ENCODE measurements around the gene PARVB.

The PARVB gene

GRCh38 chr22:44086271-44087088 is 62.4 kb downstream of the PARVB start:
- no peak overlapping the region for H3K4me3 ChIP-seq (ENCODE audit: low read depth in 1 of 2, low read length in 1 of 2)
- H3K9me3 ChIP-seq: no peaks in the 10 kb centered on the region
- H3K36me3 ChIP-seq: no peaks in the 10 kb centered on the region
- no peaks in the 10 kb centered on the region for H3K27me3 ChIP-seq
- H3K27ac ChIP-seq: no peak overlapping the region
- TF ChIP-seq, protein P1, sequence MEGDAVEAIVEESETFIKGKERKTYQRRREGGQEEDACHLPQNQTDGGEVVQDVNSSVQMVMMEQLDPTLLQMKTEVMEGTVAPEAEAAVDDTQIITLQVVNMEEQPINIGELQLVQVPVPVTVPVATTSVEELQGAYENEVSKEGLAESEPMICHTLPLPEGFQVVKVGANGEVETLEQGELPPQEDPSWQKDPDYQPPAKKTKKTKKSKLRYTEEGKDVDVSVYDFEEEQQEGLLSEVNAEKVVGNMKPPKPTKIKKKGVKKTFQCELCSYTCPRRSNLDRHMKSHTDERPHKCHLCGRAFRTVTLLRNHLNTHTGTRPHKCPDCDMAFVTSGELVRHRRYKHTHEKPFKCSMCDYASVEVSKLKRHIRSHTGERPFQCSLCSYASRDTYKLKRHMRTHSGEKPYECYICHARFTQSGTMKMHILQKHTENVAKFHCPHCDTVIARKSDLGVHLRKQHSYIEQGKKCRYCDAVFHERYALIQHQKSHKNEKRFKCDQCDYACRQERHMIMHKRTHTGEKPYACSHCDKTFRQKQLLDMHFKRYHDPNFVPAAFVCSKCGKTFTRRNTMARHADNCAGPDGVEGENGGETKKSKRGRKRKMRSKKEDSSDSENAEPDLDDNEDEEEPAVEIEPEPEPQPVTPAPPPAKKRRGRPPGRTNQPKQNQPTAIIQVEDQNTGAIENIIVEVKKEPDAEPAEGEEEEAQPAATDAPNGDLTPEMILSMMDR (IDR thresholded peaks at IDR 0.05): no peak
- peaks cover 10 to 13% of the 10 kb centered on the region in 2 experiments for H3K4me1 ChIP-seq (ENCODE audit: control insufficient read depth in 1 of 2, insufficient read depth in 1 of 2, low read depth in 1 of 2, low read length in 1 of 2)

- Histone ChIP-seq H3K27ac (no peak overlapping the region), H3K36me3 (no peaks in the 10 kb centered on the region), H3K27me3 (no peaks in the 10 kb centered on the region), H3K4me1 (ENCODE audit: control insufficient read depth in 1 of 2, insufficient read depth in 1 of 2, low read depth in 1 of 2, low read length in 1 of 2) (peaks cover 10 to 13% of the 10 kb centered on the region in 2 experiments), H3K9me3 (no peaks in the 10 kb centered on the region), H3K4me3 (ENCODE audit: low read depth in 1 of 2, low read length in 1 of 2) (no peak overlapping the region)
- TF ChIP-seq, protein P1 (IDR thresholded peaks at IDR 0.05): no peak
These were observed 63.0 kb downstream of the PARVB start for GRCh38 chr22:44087089-44087430.

- H3K4me1 ChIP-seq (ENCODE audit: control insufficient read depth in 1 of 2, insufficient read depth in 1 of 2, low read depth in 1 of 2, low read length in 1 of 2): peaks cover 10 to 13% of the 10 kb centered on the region in 2 experiments
- H3K4me3 ChIP-seq (ENCODE audit: low read depth in 1 of 2, low read length in 1 of 2): no peak overlapping the region
- H3K36me3 ChIP-seq: no peaks in the 10 kb centered on the region
- no peaks in the 10 kb centered on the region for H3K27me3 ChIP-seq
- H3K27ac ChIP-seq: no peak overlapping the region
- no peaks in the 10 kb centered on the region for H3K9me3 ChIP-seq
- TF ChIP-seq, protein P1 (IDR thresholded peaks at IDR 0.05): no peak
These were observed 65.0 kb downstream of the PARVB start for GRCh38 chr22:44088976-44089570.

DNA sequence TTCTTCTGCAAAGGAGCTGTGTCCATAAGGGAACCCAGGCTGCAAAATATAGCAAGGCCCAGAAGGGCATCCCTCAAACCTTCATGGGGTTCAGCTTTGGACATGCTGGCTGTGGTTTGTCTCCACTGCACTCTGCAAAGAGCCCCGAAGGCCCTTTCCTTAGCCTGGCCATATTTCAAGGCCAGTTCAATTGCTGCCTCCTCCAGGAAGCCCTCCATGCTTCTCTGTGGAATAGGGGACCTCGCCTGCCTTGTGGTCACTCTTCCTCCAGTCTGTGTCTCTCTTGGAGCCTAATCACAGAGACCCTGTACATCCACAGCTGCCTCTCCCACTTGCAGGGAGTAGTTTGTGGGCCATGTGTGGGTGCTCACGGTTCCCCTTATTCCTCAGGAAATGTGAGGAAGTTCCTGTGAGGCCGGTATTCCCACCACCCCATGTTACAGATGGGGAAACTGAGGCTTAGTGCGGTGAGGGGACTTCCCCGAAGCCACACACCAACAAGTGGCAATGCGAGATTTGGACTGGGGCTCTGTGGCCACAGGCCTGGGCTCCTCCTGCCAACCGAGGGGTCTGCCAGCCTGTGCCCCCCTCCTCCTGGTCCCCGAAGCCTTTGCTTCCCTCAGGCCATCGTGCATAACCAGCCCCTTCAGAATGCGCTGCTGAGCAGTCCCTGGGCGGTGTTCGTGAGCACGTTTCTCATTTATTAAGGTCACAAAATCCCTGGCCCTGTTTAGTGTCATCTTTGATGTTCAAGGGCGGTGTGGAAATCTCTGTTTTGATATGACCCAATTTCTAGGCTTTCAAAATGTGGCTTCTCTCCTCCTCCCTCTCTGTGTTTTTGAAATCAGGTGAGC is 65.8 kb downstream of the PARVB start:
- Histone ChIP-seq H3K36me3 (no peaks in the 10 kb centered on the region), H3K27me3 (no peaks in the 10 kb centered on the region), H3K4me1 (ENCODE audit: control insufficient read depth in 1 of 2, insufficient read depth in 1 of 2, low read depth in 1 of 2, low read length in 1 of 2) (peaks cover 10 to 13% of the 10 kb centered on the region in 2 experiments), H3K4me3 (ENCODE audit: low read depth in 1 of 2, low read length in 1 of 2) (no peak overlapping the region), H3K27ac (no peak overlapping the region), H3K9me3 (no peaks in the 10 kb centered on the region)
- TF ChIP-seq, protein P1 (IDR thresholded peaks at IDR 0.05): no peak

DNA sequence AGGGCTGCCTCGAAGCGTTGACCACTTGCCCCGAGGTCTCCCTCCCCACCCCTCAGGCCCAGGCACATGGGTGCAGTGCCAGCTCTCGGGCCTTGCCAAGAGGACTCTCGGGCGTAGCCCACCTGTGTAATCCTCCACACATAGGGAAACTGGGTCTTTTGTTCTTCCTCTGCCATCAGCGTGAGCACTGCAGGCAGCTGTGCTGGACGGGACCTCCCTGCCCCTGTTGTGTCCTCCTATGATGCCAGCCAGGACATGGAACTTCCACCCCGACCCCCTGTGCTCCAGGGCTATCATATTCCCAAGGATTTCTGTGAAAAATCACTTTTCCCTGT is 66.4 kb downstream of the PARVB start:
- H3K27ac ChIP-seq: no peak overlapping the region
- TF ChIP-seq, protein P1 (IDR thresholded peaks at IDR 0.05): no peak
- no peak overlapping the region for H3K4me3 ChIP-seq (ENCODE audit: low read depth in 1 of 2, low read length in 1 of 2)
- no peaks in the 10 kb centered on the region for H3K36me3 ChIP-seq
- no peaks in the 10 kb centered on the region for H3K27me3 ChIP-seq
- peaks cover 10 to 13% of the 10 kb centered on the region in 2 experiments for H3K4me1 ChIP-seq (ENCODE audit: control insufficient read depth in 1 of 2, insufficient read depth in 1 of 2, low read depth in 1 of 2, low read length in 1 of 2)
- no peaks in the 10 kb centered on the region for H3K9me3 ChIP-seq

All from neutrophil (primary cell).